HFFc6 (cell line): ENCODE measurements around the gene TRIM67. TPM values are rescaled to one million over a fixed set of nuclear protein-coding genes. Genes with fewer than 3 reads are reported as not detected.

ENCODE experiments used
- DNase-seq: peaks from one replicate; pipeline ENCODE4 v3.0.0-alpha.2; 2018
- H3K27ac Mint-ChIP-seq: 2 replicates; pipeline ENCODE4 v1.8.0; 2020; ENCODE audit warnings: mild to moderate bottlenecking, mixed read lengths
- H3K27me3 Mint-ChIP-seq: 2 replicates; pipeline ENCODE4 v1.8.0; 2021; ENCODE audit warnings: mild to moderate bottlenecking, moderate library complexity, mixed read lengths; ENCODE audit not compliant: insufficient read depth
- H3K36me3 Mint-ChIP-seq: 2 replicates; pipeline ENCODE4 v1.8.0; 2021; ENCODE audit warnings: low read depth, mixed read lengths
- H3K4me1 Mint-ChIP-seq: 2 replicates; pipeline ENCODE4 v1.8.0; 2020; ENCODE audit warnings: low read depth, mixed read lengths
- H3K4me3 Mint-ChIP-seq: 2 replicates; pipeline ENCODE4 v1.8.0; 2020; ENCODE audit warnings: mild to moderate bottlenecking, moderate library complexity, mixed read lengths
- H3K9me3 Mint-ChIP-seq: 2 replicates; pipeline ENCODE4 v1.8.0; 2020; ENCODE audit warnings: mild to moderate bottlenecking, mixed read lengths
- CTCF ChIP-seq: fragments of 200-600 bp; sonication (generic); IDR thresholded peaks from 2 replicates; pipeline ENCODE4 v1.5.0; 2021; ENCODE audit warnings: antibody characterized with exemption, mild to moderate bottlenecking
- total RNA-seq, 6 experiments: library from RNA; stranded (reverse); fragmentation: NEBNext Ultra II Directional; extraction: Animal tissue kit (Norgen Biotek cat#: 25700); gene quantifications; 2 replicates in 1 of 6; 3 replicates in 5 of 6; pipeline ENCODE4 v1.2.3, GENCODE V29; 2021

Gene TRIM67
- total RNA-seq, 6 experiments from 2014 or later: not detected

DNA sequence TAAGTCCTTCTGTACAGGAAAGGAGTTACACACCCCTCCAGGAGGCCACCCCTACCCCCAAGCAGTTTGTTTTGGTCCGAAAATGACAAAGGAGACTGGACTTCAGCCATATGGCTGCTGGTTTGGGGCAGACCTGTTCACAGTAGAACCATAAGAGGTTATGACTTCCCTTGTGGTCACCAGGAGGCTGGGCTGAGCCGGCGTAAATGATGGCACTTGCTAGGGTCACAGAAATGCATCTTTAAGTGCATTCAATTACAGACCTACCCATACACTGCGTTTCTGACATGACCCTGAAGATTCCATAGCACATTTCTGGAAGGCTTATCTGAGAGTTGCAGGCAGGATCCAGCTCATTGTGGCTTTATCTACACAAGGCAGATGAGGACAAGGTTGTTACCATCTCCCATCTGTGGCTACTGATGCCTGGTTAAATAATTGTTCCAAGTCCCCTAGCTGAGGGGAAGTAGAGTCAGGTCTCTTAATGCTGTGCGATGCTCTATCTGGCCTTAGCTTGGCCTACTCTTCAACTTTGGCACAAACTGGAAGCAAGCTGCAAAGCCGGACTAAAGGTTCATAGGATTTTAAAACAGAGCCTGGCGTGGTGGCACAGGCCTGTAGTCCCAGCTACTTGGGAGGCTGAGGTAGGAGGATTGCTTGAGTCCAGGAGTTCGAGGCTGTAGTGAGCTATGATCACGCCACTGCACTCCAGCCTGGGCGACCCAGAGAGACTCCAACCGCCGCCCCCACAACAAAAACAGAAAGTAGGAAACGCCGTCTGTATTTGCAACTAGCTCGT is 1.7 kb upstream of the TRIM67 start:
- H3K27me3 Mint-ChIP-seq: peaks cover 28% of the 10 kb centered on the region
- H3K4me1 Mint-ChIP-seq: no peaks in the 10 kb centered on the region
- H3K36me3 Mint-ChIP-seq: no peaks in the 10 kb centered on the region
- no peaks in the 10 kb centered on the region for H3K9me3 Mint-ChIP-seq
- no peak overlapping the region for H3K4me3 Mint-ChIP-seq
- TF ChIP-seq CTCF: no peak
- DNase-seq: no peak
- no peak overlapping the region for H3K27ac Mint-ChIP-seq

- no peak for DNase-seq
- H3K27me3 Mint-ChIP-seq: peaks cover 25% of the 10 kb centered on the region
- no peaks in the 10 kb centered on the region for H3K9me3 Mint-ChIP-seq
- TF ChIP-seq CTCF: no peak
- H3K36me3 Mint-ChIP-seq: no peaks in the 10 kb centered on the region
- no peak overlapping the region for H3K4me3 Mint-ChIP-seq
- H3K27ac Mint-ChIP-seq: no peak overlapping the region
- H3K4me1 Mint-ChIP-seq: no peaks in the 10 kb centered on the region
Observed at GRCh38 chr1:231160895-231161666, 777 bp upstream of the TRIM67 start.

DNA sequence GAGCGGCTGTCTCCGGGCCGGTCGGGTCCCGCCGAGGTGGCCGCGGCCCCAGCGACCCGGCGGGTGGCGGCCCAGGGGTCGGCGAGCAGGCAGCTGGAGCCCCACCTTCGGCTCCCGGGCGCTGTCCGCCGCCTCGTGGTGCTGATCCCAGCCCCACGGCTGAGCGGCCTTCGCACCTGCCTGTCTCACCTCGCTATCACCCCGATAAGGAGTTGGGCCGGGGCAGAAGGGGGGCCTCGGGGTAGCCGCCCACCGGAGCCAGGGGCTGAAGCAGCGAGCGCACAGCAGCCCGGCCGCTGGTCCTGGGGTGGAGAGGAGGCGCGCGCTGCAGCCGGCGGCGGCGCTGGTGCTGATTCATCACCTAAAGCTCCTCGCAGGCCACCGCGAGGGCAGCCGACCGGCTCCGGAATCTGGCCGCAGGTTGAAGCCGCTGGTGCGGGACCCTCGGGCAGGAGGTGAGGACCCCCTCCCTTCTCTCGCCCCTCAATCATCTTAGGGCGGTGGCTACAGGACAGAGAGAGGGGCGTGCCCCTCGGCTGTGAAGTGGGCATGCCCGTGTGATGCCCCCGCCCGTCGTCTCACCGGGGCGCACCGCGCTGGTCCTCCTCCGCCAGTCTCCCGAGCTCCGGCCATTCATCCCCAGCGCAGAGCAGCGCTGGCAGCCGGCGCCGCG is 575 bp downstream of the TRIM67 start:
- Mint-ChIP-seq H3K27ac (no peak overlapping the region), H3K36me3 (no peaks in the 10 kb centered on the region), H3K27me3 (peaks cover 27% of the 10 kb centered on the region), H3K9me3 (no peaks in the 10 kb centered on the region), H3K4me3 (0 out of 2 replicates have a peak overlapping the region, but pooled peaks have one; percentile 11), H3K4me1 (no peaks in the 10 kb centered on the region)
- TF ChIP-seq CTCF: no peak
- DNase-seq: no peak

DNA sequence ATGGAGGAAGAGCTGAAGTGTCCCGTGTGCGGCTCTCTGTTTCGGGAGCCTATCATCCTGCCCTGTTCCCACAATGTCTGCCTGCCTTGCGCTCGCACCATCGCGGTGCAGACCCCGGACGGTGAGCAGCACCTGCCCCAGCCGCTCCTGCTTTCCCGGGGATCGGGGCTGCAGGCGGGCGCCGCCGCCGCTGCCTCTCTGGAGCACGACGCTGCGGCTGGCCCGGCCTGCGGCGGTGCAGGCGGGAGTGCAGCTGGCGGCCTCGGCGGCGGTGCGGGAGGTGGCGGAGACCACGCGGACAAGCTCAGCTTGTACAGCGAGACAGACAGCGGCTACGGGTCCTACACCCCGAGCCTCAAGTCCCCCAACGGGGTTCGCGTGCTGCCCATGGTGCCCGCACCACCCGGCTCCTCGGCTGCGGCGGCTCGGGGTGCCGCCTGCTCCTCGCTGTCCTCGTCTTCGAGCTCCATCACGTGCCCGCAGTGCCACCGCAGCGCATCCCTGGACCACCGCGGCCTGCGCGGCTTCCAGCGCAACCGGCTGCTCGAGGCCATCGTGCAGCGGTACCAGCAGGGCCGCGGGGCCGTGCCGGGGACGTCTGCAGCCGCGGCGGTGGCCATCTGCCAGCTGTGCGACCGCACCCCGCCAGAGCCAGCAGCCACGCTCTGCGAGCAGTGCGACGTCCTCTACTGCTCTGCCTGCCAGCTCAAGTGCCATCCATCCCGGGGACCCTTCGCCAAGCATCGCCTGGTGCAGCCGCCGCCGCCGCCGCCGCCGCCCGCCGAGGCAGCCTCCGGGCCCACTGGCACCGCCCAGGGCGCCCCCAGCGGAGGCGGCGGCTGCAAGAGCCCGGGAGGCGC is 1.3 kb downstream of the TRIM67 start:
- TF ChIP-seq CTCF: no peak
- Mint-ChIP-seq H3K9me3 (no peaks in the 10 kb centered on the region), H3K36me3 (no peaks in the 10 kb centered on the region), H3K4me3 (no peak overlapping the region), H3K27ac (no peak overlapping the region), H3K4me1 (no peaks in the 10 kb centered on the region), H3K27me3 (peaks cover 27% of the 10 kb centered on the region)
- no peak for DNase-seq
